WERI-Rb-1 (cell line): ENCODE measurements around the gene MT1B.
"Not testable (repeated sequence)": the region's sequence is repeated elsewhere in the genome, so short reads cannot be mapped to it uniquely, and the experiment has no call there.

Experiments used
- DNase-seq: peaks from one replicate; pipeline ENCODE4 v3.0.0-alpha.2; 2020
- H3K27ac ChIP-seq: fragments of 250-450 bp; sonication (Bioruptor Pico); 2 replicates; pipeline ENCODE4 v1.5.1; 2020; ENCODE audit warnings: mild to moderate bottlenecking, moderate library complexity
- H3K27me3 ChIP-seq: fragments of 250-450 bp; sonication (Bioruptor Pico); 2 replicates; pipeline ENCODE4 v1.5.1; 2021; ENCODE audit warnings: mild to moderate bottlenecking, low read depth, moderate library complexity; ENCODE audit not compliant: insufficient read depth, severe bottlenecking
- H3K36me3 ChIP-seq: fragments of 250-450 bp; sonication (Bioruptor Pico); 2 replicates; pipeline ENCODE4 v1.5.1; 2020; ENCODE audit warnings: mild to moderate bottlenecking, moderate library complexity
- H3K4me3 ChIP-seq: 2 replicates; pipeline ENCODE4 v1.5.1; 2011; ENCODE audit warnings: low read depth, mild to moderate bottlenecking, control low read depth, low read length
- H3K9me3 ChIP-seq: fragments of 250-450 bp; sonication (Bioruptor Pico); 2 replicates; pipeline ENCODE4 v1.5.1; 2021; ENCODE audit warnings: mild to moderate bottlenecking, moderate library complexity; ENCODE audit not compliant: severe bottlenecking
- TF ChIP-seq, protein P1 (sequence below): IDR thresholded peaks from 2 replicates; pipeline ENCODE4 v1.5.1; 2011; ENCODE audit warnings: low read depth, mild to moderate bottlenecking, control low read depth, inconsistent platforms, low read length

Gene MT1B

DNA sequence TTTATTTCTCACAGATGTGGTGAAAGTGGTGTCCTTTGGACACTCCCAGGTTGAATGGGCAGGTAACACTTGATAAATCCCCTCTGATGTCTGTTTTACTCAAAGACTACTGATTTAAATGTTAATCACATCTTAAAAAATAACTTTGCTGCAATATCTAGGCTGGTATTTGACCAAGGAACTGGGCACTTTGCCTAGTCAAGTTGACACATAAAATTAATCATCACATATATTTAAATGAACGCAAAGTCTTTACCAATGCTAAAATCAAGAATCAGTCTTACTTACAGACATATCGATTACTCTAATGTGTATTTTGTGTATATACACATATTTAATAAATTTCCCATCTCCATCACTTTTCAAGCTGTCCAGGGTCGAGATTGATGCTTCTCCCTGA lies 36.3 kb upstream of the MT1B start:
- TF ChIP-seq, protein P1, sequence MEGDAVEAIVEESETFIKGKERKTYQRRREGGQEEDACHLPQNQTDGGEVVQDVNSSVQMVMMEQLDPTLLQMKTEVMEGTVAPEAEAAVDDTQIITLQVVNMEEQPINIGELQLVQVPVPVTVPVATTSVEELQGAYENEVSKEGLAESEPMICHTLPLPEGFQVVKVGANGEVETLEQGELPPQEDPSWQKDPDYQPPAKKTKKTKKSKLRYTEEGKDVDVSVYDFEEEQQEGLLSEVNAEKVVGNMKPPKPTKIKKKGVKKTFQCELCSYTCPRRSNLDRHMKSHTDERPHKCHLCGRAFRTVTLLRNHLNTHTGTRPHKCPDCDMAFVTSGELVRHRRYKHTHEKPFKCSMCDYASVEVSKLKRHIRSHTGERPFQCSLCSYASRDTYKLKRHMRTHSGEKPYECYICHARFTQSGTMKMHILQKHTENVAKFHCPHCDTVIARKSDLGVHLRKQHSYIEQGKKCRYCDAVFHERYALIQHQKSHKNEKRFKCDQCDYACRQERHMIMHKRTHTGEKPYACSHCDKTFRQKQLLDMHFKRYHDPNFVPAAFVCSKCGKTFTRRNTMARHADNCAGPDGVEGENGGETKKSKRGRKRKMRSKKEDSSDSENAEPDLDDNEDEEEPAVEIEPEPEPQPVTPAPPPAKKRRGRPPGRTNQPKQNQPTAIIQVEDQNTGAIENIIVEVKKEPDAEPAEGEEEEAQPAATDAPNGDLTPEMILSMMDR: no peak
- Histone ChIP-seq H3K36me3 (no peaks in the 10 kb centered on the region), H3K9me3 (no peaks in the 10 kb centered on the region), H3K4me3 (no peak overlapping the region), H3K27me3 (no peaks in the 10 kb centered on the region), H3K27ac (no peak overlapping the region)
- no peak for DNase-seq

- H3K4me3 ChIP-seq: no peak overlapping the region
- no peak for DNase-seq
- no peak overlapping the region for H3K27ac ChIP-seq
- H3K27me3 ChIP-seq: no peaks in the 10 kb centered on the region
- TF ChIP-seq, protein P1: no peak
- no peaks in the 10 kb centered on the region for H3K9me3 ChIP-seq
- H3K36me3 ChIP-seq: no peaks in the 10 kb centered on the region
These were observed 35.0 kb upstream of the MT1B start for GRCh38 chr16:56616608-56617211.

DNA sequence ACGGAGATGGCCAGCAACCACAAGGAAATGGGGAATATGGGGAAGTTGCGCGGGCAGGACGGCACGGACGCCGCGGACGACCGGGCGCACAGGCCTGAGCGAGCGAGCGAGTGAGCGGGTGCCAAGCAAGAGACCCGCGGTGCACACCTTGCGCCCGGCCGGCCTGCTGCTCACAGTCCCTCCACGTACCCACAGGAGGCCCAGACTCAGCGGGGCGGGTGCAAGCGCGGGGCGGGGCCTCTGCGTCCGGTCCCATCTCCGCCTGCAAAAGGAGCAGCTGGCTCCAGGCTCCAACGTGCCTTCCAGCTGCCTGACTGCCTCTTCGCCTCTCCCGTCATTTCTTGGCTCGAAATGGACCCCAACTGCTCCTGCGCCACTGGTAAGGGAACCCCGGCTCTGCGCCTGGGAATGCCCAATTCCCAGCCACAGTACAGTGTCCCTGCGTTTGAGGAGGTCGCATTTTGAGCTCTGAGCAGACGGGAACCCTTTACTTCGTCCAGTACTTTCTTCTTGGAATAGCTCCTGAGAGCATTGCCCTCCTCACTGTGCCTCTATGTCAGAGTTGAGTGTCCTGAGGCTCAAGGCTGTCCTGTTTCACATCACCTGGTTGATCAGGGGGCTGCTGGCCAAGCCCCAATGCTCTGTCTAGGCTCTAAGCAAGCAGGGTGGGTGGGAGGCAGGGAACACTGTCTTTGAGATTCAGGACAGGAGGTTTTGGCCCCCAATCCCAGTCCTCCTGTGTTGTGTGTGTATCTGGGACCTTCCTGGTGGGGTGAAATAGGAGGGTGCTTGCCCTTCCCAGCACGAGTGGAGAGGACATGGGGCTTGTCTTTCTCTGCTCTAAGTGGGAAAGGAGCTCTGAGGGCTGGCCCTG lies 34.2 kb upstream of the MT1B start:
- TF ChIP-seq, protein P1: no peak
- Histone ChIP-seq H3K27me3 (no peaks in the 10 kb centered on the region), H3K27ac (no peak overlapping the region), H3K9me3 (no peaks in the 10 kb centered on the region), H3K36me3 (no peaks in the 10 kb centered on the region), H3K4me3 (no peak overlapping the region)
- DNase-seq: no peak

GRCh38 chr16:56618138-56618537 lies 33.5 kb upstream of the MT1B start:
- TF ChIP-seq, protein P1: no peak
- Histone ChIP-seq H3K36me3 (no peaks in the 10 kb centered on the region), H3K27ac (no peak overlapping the region), H3K4me3 (no peak overlapping the region), H3K9me3 (no peaks in the 10 kb centered on the region), H3K27me3 (no peaks in the 10 kb centered on the region)
- DNase-seq: no peak

- Histone ChIP-seq H3K27me3 (no peaks in the 10 kb centered on the region), H3K9me3 (no peaks in the 10 kb centered on the region), H3K36me3 (no peaks in the 10 kb centered on the region), H3K27ac (no peak overlapping the region), H3K4me3 (no peak overlapping the region)
- DNase-seq: peak; percentile 34
- TF ChIP-seq, protein P1: no peak
These were observed 31.3 kb upstream of the MT1B start for GRCh38 chr16:56620339-56620897.

DNA sequence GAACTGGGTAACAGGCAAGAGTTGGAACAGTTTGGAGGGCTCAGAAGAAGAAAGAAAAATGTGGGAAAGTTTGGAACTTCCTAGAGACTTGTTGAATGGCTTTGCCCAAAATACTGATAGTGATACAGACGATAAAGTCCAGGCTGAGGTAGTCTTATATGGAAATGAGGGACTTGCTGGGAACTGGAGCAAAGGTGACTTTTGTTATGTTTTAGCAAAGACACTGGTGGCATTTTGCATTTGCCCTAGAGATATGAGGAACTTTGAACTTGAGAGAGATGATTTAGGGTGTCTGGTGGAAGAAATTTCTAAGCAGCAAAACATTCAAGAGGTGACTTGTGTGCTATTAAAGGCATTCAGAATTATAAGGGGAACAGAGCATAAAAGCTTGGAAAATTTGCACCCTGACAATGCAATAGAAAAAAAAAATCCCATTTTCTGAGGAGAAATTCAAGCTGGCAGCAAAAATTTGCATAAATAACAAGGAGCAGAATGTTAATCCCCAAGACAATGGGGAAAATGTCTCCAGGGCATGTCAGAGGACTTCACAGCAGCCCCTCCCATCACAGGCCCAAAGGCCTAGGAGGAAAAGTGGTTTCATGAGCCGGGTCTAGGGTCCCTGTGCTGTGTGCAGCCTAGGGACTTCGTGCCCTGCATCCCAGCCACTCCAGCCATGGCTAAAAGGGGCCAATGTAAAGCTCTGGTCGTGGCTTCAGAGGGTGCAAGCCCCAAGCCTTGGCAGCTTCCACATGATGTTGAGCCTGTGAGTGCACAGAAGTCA lies 29.8 kb upstream of the MT1B start:
- H3K4me3 ChIP-seq, DNase-seq, H3K27me3 ChIP-seq, H3K27ac ChIP-seq, H3K9me3 ChIP-seq, H3K36me3 ChIP-seq: not testable (repeated sequence)

DNA sequence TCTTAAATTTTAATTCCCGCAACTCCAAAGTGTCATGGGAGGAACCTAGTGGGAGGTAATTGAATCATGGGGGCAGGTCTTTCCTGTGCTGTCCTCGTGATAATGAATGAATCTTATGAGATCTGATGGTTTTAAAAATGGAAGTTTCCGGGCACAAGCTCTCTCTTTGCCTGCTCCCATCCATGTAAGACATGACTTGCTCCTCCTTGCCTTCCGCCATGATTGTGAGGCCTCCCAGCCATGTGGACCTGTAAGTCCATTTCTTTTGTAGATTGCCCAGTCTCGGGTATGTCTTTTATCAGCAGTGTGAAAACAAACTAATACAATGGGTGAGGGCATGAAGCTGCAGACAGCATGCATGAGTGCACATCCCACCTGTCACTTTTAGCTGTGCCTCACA lies 28.5 kb upstream of the MT1B start:
- H3K36me3 ChIP-seq, H3K27me3 ChIP-seq, H3K4me3 ChIP-seq, H3K27ac ChIP-seq, H3K9me3 ChIP-seq, DNase-seq: not testable (repeated sequence)
